ENCODE measurements around the gene ELP5.

The ELP5 gene

DNA sequence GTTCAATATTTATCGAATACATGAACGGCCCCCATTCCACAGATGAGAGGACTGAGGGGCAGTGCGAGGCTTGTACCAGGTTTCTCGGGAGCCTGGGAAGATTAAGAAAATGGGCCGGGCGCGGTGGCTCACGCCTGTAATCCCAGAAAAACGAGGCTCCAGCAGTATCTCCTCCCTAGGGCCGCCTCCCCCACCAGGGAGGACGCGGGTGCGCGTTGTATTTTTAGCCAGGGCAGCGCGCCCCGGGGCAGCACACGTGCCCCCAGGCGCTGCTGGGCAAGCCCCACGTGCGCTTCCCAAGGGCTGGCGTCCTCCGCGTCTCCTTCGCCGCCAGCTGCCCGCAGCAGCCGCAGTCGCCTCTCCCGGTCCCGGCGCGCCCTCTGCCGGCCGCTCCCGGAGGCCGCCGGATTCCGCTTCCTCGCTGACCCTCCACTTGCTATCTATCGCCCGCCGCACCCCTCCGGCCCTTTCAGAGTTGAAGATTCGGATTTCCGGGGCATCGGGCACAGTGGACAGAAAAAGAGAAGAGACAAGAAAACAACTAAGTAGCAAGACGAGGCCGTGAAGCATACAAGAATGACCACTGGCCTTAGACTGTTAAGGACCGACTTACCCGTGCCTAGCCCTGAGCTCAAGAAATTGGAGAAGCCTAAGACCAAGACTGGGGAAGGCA, 44.3 kb downstream of the ELP5 start:
- Histone ChIP-seq H3K4me3 (peak overlapping the region; percentile 54), H3K9me3 (ENCODE audit: low read depth, low read length) (no peaks in the 10 kb centered on the region), H3K9ac (ENCODE audit: insufficient read length) (peak overlapping the region; percentile 14), H3K36me3 (ENCODE audit: insufficient read depth, low read length) (no peaks in the 10 kb centered on the region), H3K27ac (no peak overlapping the region)
- no peak for DNase-seq (ENCODE audit: low read depth, low spot score)
- TF ChIP-seq FOXP2 (optimal IDR thresholded peaks at IDR 0.05; ENCODE audit: control extremely low read depth, extremely low read length, insufficient read depth), result peak; percentile 18
- no peak for TF ChIP-seq EZH2 (IDR thresholded peaks at IDR 0.05)

DNA sequence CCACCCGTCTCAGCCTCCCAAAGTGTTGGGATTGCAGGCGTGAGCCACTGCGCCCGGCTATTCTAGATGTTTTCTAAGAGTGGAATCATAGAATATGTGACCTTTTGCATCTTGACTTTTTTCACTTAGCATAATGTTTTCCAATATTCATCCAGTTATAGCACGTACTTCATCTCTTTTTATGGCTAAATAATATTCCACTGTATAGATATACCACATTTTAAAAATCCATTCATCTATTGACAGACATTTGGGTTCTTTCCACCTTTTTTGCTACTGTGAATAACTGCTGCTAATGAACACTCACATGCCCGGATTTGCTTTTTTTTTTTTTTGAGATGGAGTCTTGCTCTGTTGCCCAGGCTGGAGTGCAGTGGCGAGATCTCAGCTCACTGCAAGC, 52.2 kb downstream of the ELP5 start:
- peaks cover 4% of the 10 kb centered on the region for H3K36me3 ChIP-seq (ENCODE audit: insufficient read depth, low read length)
- no peak for DNase-seq (ENCODE audit: low read depth, low spot score)
- no peak overlapping the region for H3K27ac ChIP-seq
- no peaks in the 10 kb centered on the region for H3K9me3 ChIP-seq (ENCODE audit: low read depth, low read length)
- H3K4me3 ChIP-seq, result no peak overlapping the region
- no peak overlapping the region for H3K9ac ChIP-seq (ENCODE audit: insufficient read length)
- no peak for TF ChIP-seq POLR2AphosphoS5 (IDR thresholded peaks at IDR 0.05; ENCODE audit: borderline replicate concordance, low read depth, low read length)
- no peak for TF ChIP-seq EZH2 (IDR thresholded peaks at IDR 0.05)
- TF ChIP-seq FOXP2 (optimal IDR thresholded peaks at IDR 0.05; ENCODE audit: control extremely low read depth, extremely low read length, insufficient read depth), result no peak

DNA sequence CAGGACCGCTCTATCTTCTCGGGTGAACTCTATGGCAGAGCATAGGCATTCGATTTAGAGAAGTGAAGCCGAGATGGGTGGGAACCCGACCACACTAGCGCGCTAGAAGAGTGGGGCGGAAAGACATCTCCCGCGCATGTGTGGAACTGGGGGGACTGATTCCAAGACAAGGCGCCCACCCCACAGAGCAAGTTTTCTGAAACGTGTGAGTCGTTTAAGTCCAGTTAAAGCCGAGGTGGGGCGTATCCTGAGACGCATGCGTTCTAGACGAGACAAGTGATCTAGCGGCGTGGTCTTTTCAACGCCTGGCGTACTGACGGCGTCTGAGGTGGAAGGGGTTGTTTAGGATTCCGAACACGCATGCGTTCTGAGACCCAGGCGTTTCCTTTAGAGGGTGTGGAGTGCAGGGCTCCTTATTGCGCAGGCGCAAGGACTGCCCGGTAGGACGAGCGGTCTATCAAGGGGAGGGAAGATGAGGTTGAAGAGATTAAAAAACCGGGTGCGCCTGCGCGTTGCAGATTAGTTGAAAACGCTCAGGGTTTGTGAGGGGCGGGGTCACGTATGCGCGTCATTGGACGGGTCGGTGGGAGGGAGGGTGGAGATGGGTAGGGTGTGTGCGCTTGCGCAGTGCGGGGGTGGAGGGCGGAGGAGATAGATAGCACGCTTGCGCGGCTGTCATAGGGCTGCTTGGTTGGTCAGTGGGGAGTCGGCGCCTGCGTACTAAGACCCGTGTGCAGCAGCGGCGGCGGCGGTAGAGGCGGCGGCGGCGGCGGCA, 55.1 kb downstream of the ELP5 start, which contains the start of gene EIF5A:
Gene EIF5A (plus strand): TSS at position 718 of the 775 bp plus-strand sequence. CDS start 2,008 bp downstream, outside the sequence.
- TF ChIP-seq FOXP2 (optimal IDR thresholded peaks at IDR 0.05; ENCODE audit: control extremely low read depth, extremely low read length, insufficient read depth) (peak; percentile 50), POLR2AphosphoS5 (IDR thresholded peaks at IDR 0.05; ENCODE audit: borderline replicate concordance, low read depth, low read length) (peak; percentile 82), EZH2 (IDR thresholded peaks at IDR 0.05) (no peak)
- H3K9ac ChIP-seq (ENCODE audit: insufficient read length), result peak within 1 kb of the TSS; percentile 97
- H3K9me3 ChIP-seq (ENCODE audit: low read depth, low read length), result no peaks in the 10 kb centered on the region
- peaks cover 32% of the 10 kb centered on the region for H3K36me3 ChIP-seq (ENCODE audit: insufficient read depth, low read length)
- H3K4me3 ChIP-seq, result peak within 1 kb of the TSS; percentile 88
- peak within 1 kb of the TSS; percentile 96 for H3K27ac ChIP-seq
- DNase-seq (ENCODE audit: low read depth, low spot score), result peak; percentile 96

DNA sequence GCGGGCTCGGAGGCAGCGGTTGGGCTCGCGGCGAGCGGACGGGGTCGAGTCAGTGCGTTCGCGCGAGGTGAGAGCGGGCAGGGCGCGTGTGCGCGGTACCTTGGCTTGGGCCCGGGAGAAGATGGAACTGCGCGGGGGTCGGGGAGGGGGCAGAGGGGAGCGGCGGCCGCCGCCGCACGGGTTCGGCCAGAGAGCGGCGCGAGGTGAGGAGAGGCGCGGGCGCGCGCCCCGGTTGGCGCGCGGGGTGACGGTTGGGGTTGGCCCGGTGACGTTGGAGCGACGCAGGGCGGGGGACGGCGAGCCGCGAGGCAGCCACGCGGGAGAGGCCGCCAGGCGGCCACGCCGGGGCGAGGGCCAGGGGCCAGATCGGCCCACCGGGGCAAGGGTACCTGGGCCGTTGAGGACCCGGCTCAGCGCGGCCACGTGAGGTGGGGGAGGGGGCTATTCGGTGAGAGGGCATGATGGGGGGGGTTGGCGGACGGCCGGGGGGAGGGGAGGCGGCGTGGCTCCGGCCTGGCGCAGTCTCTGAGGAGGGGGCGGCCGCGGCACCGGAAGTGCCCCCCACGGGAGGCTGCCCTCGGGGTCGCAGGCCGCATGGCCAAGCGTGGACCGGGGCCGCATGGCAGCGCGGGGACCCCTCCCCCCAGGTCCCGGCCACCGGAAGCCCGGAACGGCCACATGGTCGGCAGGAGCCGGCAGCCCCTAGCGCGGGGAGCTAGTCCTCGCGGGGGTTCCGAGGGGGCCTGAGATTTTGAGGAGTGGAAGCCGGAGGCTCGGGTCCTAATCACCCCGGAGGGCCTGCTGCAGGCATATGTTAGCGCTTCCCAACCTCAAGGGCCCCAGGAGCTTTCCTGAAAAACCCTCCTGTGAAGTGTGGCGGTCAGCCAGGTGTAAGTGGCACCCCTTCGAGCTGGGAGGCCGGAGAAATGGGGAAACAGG, 55.9 kb downstream of the ELP5 start:
- H3K4me3 ChIP-seq, result peak overlapping the region; percentile 88
- no peaks in the 10 kb centered on the region for H3K9me3 ChIP-seq (ENCODE audit: low read depth, low read length)
- DNase-seq (ENCODE audit: low read depth, low spot score), result no peak
- TF ChIP-seq FOXP2 (optimal IDR thresholded peaks at IDR 0.05; ENCODE audit: control extremely low read depth, extremely low read length, insufficient read depth), result no peak
- TF ChIP-seq EZH2 (IDR thresholded peaks at IDR 0.05), result no peak
- no peak for TF ChIP-seq POLR2AphosphoS5 (IDR thresholded peaks at IDR 0.05; ENCODE audit: borderline replicate concordance, low read depth, low read length)
- H3K27ac ChIP-seq, result peak overlapping the region; percentile 96
- H3K36me3 ChIP-seq (ENCODE audit: insufficient read depth, low read length), result peaks cover 40% of the 10 kb centered on the region
- peak overlapping the region; percentile 97 for H3K9ac ChIP-seq (ENCODE audit: insufficient read length)

DNA sequence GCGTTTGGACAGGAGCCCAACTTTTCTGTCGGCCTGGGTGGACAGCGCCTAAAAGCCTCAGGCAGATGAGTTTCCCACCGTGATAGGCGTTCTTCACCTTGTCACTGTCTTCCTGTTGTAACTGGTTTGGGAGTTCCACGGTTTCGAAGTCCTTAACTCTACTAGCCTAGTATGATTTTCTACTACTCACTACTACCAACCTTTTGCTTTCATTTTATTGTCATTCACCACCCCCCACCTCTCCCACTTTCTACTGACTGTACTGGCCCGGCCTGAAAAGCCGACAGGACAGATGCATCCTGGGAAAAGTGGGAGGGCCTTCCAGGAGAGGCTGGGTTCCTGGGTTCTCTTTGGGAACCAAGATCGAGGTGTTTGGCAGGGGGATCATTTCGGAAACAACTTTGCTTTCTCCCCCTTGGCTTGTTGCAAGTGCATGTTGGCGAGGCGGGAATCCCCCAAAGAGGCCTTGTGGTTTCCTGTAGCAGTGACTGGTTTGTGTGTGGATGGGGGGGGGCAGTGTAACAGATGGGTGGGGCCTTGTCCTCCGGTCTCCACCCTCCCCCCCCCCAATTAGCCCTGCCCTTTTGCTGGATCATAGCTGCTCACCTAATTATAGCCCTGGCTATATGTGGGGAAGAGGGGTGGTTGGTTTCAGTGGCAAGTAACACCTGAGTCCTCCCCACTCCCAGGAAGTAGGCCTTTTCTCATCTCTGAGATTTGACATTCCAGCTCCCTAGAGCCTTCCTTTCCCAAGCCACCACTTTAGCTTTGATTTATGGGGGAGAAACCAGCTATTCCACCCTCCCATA, 56.8 kb downstream of the ELP5 start:
- peak overlapping the region; percentile 88 for H3K4me3 ChIP-seq
- peak overlapping the region; percentile 97 for H3K9ac ChIP-seq (ENCODE audit: insufficient read length)
- peak overlapping the region; percentile 96 for H3K27ac ChIP-seq
- H3K36me3 ChIP-seq (ENCODE audit: insufficient read depth, low read length), result peaks cover 47% of the 10 kb centered on the region
- H3K9me3 ChIP-seq (ENCODE audit: low read depth, low read length), result no peaks in the 10 kb centered on the region
- DNase-seq (ENCODE audit: low read depth, low spot score), result no peak
- TF ChIP-seq POLR2AphosphoS5 (IDR thresholded peaks at IDR 0.05; ENCODE audit: borderline replicate concordance, low read depth, low read length) (no peak; the same call in 1 of the 2 replicates), EZH2 (IDR thresholded peaks at IDR 0.05) (no peak), FOXP2 (optimal IDR thresholded peaks at IDR 0.05; ENCODE audit: control extremely low read depth, extremely low read length, insufficient read depth) (no peak)

Data from SK-N-MC (cell line).